Jurkat, Clone E6-1 (cell line): ENCODE measurements around the gene MBD2.
A peak's percentile ranks its signal among the peaks of the same experiment; 100 is the strongest.
"Not testable (repeated sequence)": the region's sequence is repeated elsewhere in the genome, so short reads cannot be mapped to it uniquely, and the experiment has no call there.

Experiments
- DNase-seq: peaks from one replicate; pipeline ENCODE4 v3.0.0-alpha.2; 2011; ENCODE audit warnings: low read depth, low spot score
- H3K4me3 ChIP-seq: 2 replicates; pipeline ENCODE4 v1.5.1; 2011; ENCODE audit warnings: mild to moderate bottlenecking, low read length, control low read depth, moderate library complexity

MBD2 gene

GRCh38 chr18:54239601-54240000 is 15.1 kb upstream of the MBD2 start:
- H3K4me3 ChIP-seq, result no peak overlapping the region
- DNase-seq, result no peak

DNA sequence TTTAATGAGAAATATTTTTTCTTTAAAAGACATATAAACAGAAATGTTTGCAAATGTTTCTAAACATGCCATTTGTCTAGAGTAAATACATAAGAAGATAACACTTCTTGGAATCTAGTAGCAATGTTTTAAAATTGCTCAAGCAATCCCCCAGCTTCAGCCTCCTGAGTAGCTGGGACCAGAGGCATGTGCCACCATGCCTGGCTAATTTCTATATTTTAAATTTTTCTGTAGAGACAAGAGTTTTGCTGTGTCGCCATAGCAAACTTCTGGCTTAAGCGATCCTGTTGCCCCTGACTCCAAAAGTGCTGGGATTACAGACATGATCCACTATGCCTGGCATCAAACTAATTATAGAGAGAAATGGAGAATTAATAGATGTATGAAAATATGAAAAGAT is 14.6 kb upstream of the MBD2 start:
- no peak overlapping the region for H3K4me3 ChIP-seq
- DNase-seq, result no peak

DNA sequence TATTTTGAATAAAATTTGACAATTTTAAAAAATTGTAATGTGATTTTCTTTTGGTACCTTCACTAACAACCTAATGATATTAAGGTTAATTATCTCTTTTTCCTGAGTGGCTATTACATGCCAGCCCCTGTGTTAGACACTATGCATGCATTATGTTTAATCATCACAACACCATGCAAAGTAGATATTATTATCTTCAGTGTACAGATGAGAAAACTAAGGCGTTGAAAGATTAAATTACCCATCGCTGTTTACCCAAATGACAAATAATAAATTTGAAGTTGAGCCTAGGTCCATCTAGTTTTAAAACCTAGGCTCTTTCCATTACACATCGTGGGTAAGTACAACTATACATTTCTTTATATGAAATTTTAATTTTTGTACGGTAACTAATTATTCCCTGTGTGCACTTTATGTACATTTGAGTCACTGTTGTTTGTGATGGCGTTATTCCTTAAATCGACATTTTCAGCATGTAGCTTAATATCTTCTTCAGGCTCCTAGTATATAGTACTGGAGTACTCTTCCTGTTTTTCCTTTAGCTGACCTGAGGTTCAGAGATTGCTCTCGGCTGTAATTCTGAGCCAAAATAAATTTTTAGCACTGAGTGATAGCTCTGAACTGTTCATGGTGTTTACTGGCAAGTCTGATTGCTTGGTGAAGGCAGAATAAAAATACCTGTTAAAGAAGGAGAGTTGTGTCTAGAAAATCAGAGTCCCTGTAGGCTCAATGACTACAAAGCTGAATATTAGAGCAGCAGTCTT is 13.9 kb upstream of the MBD2 start:
- H3K4me3 ChIP-seq, result no peak overlapping the region
- DNase-seq, result no peak

GRCh38 chr18:54235871-54236270 is 11.4 kb upstream of the MBD2 start:
- no peak for DNase-seq
- no peak overlapping the region for H3K4me3 ChIP-seq

DNA sequence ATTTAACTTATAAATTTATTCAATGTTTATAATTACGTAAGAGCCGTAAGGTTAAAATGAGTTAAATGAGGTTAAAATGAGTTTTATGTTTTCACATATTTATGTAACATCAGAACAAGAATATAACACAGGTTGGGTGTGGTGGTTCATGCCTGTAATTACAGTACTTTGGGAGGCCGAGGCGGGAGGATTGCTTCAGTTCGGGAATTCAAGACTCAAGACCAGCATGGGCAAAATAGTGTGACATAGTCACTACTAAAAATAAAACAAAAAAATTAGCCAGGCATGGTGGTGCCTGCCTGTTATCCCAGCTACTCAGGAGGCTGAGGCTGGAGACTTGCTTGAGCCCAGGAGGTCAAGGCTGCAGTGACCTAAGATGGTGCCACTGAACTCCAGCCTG is 9.3 kb upstream of the MBD2 start:
- DNase-seq, result no peak
- H3K4me3 ChIP-seq, result no peak overlapping the region

DNA sequence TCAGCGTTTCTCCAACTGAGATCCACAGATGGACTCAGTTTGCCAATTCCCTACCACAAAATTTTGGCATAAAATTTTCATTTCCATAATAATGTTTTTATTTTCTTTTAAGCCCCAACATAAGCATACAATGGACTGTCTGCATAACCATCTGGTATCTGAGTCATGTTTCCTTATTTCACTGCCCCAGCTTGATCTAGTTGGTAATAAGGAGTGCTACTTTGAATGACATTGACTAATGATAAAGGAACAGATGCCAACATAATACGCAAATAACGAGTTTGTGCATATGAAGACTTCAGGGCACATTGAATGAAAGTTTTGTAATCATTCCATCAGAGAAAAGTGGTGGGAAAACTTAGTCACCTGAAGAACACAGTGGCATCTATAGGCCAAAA is 8.8 kb upstream of the MBD2 start:
- no peak for DNase-seq

DNA sequence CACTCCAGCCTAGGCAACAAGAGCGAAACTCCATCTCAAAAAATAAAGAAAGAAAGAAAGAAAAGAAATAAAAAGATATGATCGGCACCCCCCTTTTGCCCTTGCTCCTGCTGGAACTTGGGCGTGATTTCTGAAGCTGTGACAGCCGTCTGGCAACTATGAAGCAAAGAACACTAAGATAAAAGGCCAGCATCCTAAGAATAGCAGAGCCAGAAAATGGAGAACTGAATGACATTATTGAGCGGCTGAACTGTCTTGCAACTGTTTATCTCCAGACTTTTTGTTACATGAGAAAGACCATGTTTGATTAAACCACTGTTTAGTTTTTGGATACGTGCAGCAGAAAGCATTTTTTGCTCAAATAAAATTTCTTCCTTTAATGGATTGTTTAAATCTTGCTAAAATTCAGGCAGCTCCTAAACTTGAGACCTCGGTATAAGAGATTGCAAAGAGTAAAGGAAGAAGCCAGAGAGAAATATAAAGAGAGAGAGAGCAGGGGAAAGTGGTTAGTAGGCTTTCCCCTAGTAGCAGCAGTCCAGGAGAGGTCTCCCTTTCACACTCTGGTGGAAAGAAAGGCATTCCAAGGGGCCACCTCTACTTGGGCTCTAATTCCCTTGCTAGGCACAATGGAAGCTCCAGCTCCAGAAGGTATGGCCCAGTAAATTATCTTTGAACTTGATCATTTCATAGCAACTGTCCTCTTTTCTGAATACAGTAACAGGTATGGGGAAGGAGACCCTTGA is 8.2 kb upstream of the MBD2 start:
- DNase-seq, result no peak

More for the DNA sequence above, 8.8 kb upstream of the MBD2 start:
- H3K4me3 ChIP-seq, result no peak overlapping the region

GRCh38 chr18:54229421-54230059 is 5.1 kb upstream of the MBD2 start:
- no peak overlapping the region for H3K4me3 ChIP-seq

More for the DNA sequence above, 8.2 kb upstream of the MBD2 start:
- no peak overlapping the region for H3K4me3 ChIP-seq

DNA sequence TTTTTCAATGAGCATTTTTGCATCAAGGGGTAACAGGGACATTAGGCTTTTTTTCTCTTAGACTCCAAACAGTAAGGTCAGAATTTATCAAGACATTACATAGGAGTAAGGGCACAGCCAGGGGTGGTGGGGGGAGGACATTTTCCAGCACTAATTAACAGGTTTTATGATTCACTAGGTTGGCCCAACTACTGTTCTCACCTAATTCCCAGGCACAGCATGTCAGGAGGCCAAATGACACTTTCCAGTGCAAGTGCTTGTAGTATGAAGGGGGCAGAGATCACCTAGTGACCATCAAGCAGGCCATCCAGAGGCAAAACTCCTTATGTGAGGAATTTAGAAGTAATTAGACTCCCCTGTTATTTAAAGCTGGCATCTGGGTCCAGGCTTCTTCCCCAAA is 3.9 kb upstream of the MBD2 start:
- no peak overlapping the region for H3K4me3 ChIP-seq
- no peak for DNase-seq

More at GRCh38 chr18:54229421-54230059, 5.1 kb upstream of the MBD2 start:
- DNase-seq, result no peak

GRCh38 chr18:54223568-54224241 is 764 bp downstream of the MBD2 start:
- peak; percentile 22 for DNase-seq
- peak overlapping the region; percentile 59 for H3K4me3 ChIP-seq

GRCh38 chr18:54222922-54223567 is 1.4 kb downstream of the MBD2 start:
- DNase-seq, result peak; percentile 68
- peak overlapping the region; percentile 59 for H3K4me3 ChIP-seq

GRCh38 chr18:54220406-54220805 is 4.1 kb downstream of the MBD2 start:
- DNase-seq, result no peak
- no peak overlapping the region for H3K4me3 ChIP-seq

DNA sequence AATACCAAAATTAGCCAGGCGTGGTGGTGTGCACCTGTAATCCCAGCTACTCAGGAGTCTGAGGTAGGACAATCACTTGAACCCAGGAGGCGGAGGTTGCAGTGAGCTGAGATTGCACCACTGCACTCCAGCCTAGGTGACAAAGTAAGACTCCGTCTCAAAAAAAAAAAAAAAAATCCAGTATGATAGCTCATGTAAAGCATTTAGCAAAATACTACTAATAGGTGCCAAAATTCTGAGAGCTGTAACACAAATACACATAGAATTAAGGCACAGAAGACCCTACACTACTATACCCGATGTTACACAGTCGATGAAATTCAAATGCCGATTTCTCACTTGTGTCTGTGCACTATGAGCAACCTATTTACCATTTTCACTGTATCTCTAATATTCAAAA is 5.7 kb downstream of the MBD2 start:
- DNase-seq, H3K4me3 ChIP-seq: not testable (repeated sequence)

DNA sequence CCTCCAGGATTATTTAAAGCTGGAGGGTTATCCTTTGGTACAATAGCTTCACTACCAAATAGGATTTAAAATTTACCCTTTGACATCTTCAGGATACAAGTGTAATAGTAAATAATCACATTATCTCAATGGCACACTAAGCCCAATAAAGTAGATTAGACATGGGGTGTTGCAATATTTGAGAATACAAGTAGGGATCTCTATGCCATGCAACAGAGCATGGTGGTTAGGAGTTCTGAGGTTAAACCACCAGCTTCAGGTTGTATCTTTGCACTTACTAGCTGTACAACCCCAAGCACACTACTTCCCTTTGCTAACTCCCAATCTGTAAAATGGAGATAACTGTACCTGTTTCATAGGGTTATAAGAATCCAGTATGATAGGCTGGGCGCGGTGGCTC is 6.2 kb downstream of the MBD2 start:
- no peak overlapping the region for H3K4me3 ChIP-seq
- DNase-seq, result no peak

DNA sequence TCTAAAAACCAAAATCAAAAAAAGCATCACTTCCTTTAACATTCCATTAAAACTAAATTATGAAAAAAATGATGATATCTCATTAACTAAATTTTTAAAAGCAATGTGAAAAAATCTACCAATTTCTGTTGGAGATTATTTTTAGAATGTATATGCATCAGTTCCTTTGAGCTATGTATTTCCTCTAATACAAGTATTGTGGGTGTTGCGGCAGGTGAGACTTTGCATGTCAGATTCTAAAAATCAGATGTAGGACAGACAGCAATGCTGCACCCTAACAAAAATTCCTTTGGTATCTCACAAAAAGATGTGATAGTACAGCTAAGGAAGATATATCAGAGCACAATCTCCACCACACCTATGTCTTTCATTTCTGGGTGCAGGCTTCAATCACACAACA is 6.8 kb downstream of the MBD2 start:
- DNase-seq, result no peak
- H3K4me3 ChIP-seq, result no peak overlapping the region

DNA sequence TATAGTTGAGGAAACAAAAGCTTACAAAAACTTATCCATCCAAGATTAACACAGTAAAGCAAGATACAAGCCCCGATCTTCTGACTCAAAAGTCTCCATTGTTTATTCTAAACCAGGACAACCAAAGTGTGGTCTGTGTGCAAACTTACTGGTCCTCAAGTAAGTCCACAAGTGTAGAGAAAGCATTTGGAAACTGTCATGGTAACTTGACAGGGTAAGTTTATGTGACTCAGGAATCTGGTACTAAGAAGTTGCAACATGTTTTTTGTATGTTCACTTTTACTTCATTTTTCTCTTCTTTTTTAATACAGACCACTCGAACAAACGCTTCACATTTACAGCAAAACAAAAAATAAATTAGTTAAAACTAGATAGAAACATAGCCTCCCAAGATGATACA is 9.4 kb downstream of the MBD2 start:
- DNase-seq, result no peak
- H3K4me3 ChIP-seq, result no peak overlapping the region

- H3K4me3 ChIP-seq, result no peak overlapping the region
These were observed 14.0 kb downstream of the MBD2 start for GRCh38 chr18:54210463-54210862.

DNA sequence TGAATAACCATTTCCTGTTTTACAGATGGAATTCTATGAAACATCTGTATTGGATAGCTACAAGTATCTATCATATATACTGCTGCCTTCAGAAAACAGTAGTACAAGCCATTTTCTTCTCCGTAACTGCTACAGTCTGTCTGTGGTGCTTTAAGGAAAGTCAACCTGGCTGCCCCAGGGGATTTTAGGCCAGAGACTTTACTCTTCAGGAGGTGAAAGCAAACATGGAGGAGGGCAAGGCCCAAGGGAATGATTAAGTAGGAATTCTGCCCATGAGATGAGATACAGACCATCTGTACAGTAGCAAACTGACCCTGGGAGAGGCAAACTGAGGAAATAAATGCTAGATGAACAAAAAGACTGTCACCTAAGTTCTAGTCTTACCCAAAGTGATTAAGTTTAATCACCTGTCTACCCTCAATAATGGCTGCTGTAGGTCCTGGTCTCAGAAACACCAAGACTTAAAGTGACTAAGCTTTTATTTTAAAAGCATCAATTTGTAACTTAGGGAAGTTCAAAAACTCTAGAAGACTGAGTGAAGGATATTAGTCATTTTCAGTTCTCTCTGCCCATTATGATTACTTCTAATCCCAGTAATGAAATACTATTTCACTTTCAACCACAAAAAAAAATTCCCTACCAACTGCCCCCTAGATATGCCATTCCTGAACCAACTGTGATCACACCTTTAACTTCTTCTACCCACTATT is 14.8 kb downstream of the MBD2 start:
- no peak overlapping the region for H3K4me3 ChIP-seq
- DNase-seq, result no peak

More at GRCh38 chr18:54210463-54210862, 14.0 kb downstream of the MBD2 start:
- DNase-seq, result no peak

GRCh38 chr18:54206447-54206846 is 18.0 kb downstream of the MBD2 start:
- DNase-seq, result no peak
- H3K4me3 ChIP-seq, result no peak overlapping the region
